ENCODE measurements around the gene PDLIM1.

The PDLIM1 gene

GRCh38 chr10:95268438-95268837 is 22.4 kb downstream of the PDLIM1 start (continued):
- TF ChIP-seq CSRNP3 (CRISPR knock-in tag; IDR thresholded peaks at IDR 0.05) (no peak), ESRRG (CRISPR knock-in tag; IDR thresholded peaks at IDR 0.05) (no peak), BACH2 (CRISPR knock-in tag; IDR thresholded peaks at IDR 0.05; ENCODE audit: borderline replicate concordance) (no peak), TCF4 (CRISPR knock-in tag; IDR thresholded peaks at IDR 0.05; ENCODE audit: borderline replicate concordance) (0 out of 2 replicates have a peak, but pooled peaks have one; percentile 24), ZNF8 (CRISPR knock-in tag; IDR thresholded peaks at IDR 0.05) (no peak), GLIS3 (CRISPR knock-in tag; IDR thresholded peaks at IDR 0.05) (no peak; the same call in 1 of the 2 replicates), POU6F1 (CRISPR knock-in tag; IDR thresholded peaks at IDR 0.05; ENCODE audit: borderline replicate concordance, low read depth) (no peak), ZFP3 (CRISPR knock-in tag; IDR thresholded peaks at IDR 0.05) (peak; percentile 39), ZFP30 (CRISPR knock-in tag; IDR thresholded peaks at IDR 0.05) (no peak)

GRCh38 chr10:95267251-95267650 is 23.6 kb downstream of the PDLIM1 start:
- TF ChIP-seq ESRRG (CRISPR knock-in tag; IDR thresholded peaks at IDR 0.05): no peak

GRCh38 chr10:95266674-95267095 is 24.1 kb downstream of the PDLIM1 start:
- TF ChIP-seq ZFP3 (CRISPR knock-in tag; IDR thresholded peaks at IDR 0.05) (0 out of 2 replicates have a peak, but pooled peaks have one; percentile 60), CREB5 (CRISPR knock-in tag; IDR thresholded peaks at IDR 0.05; ENCODE audit: low read depth) (peak; percentile 98), PATZ1 (CRISPR knock-in tag; IDR thresholded peaks at IDR 0.05; ENCODE audit: borderline replicate concordance) (peak; percentile 57), ISL1 (CRISPR knock-in tag; IDR thresholded peaks at IDR 0.05) (peak; percentile 84), TSHZ2 (CRISPR knock-in tag; IDR thresholded peaks at IDR 0.05) (no peak), CSRNP3 (CRISPR knock-in tag; IDR thresholded peaks at IDR 0.05) (no peak), ESRRG (CRISPR knock-in tag; IDR thresholded peaks at IDR 0.05) (no peak), ZFP30 (CRISPR knock-in tag; IDR thresholded peaks at IDR 0.05) (no peak), PPARA (CRISPR knock-in tag; IDR thresholded peaks at IDR 0.05; ENCODE audit: borderline replicate concordance) (no peak), TCF4 (CRISPR knock-in tag; IDR thresholded peaks at IDR 0.05; ENCODE audit: borderline replicate concordance) (no peak), ZC3H10 (CRISPR knock-in tag; IDR thresholded peaks at IDR 0.05) (no peak), OSR1 (CRISPR knock-in tag; IDR thresholded peaks at IDR 0.05) (no peak), BACH2 (CRISPR knock-in tag; IDR thresholded peaks at IDR 0.05; ENCODE audit: borderline replicate concordance) (no peak)
- ATAC-seq: peak; percentile 86

More at GRCh38 chr10:95267251-95267650, 23.6 kb downstream of the PDLIM1 start:
- ATAC-seq: no peak

- TF ChIP-seq CSDC2 (CRISPR knock-in tag; IDR thresholded peaks at IDR 0.05) (no peak), ZNF70 (CRISPR knock-in tag; IDR thresholded peaks at IDR 0.05) (no peak), POU6F1 (CRISPR knock-in tag; IDR thresholded peaks at IDR 0.05; ENCODE audit: borderline replicate concordance, low read depth) (no peak), GLIS3 (CRISPR knock-in tag; IDR thresholded peaks at IDR 0.05) (no peak), TOX (CRISPR knock-in tag; IDR thresholded peaks at IDR 0.05; ENCODE audit: borderline replicate concordance) (no peak), ZC3H10 (CRISPR knock-in tag; IDR thresholded peaks at IDR 0.05) (no peak), ESRRG (CRISPR knock-in tag; IDR thresholded peaks at IDR 0.05) (no peak), PATZ1 (CRISPR knock-in tag; IDR thresholded peaks at IDR 0.05; ENCODE audit: borderline replicate concordance) (no peak), ZFP3 (CRISPR knock-in tag; IDR thresholded peaks at IDR 0.05) (no peak), ZFP30 (CRISPR knock-in tag; IDR thresholded peaks at IDR 0.05) (no peak), ISL1 (CRISPR knock-in tag; IDR thresholded peaks at IDR 0.05) (no peak)
- no peak for ATAC-seq
Measured at GRCh38 chr10:95265572-95265971, 25.2 kb downstream of the PDLIM1 start.
